ENCODE data around the gene PLAC1.

DNA sequence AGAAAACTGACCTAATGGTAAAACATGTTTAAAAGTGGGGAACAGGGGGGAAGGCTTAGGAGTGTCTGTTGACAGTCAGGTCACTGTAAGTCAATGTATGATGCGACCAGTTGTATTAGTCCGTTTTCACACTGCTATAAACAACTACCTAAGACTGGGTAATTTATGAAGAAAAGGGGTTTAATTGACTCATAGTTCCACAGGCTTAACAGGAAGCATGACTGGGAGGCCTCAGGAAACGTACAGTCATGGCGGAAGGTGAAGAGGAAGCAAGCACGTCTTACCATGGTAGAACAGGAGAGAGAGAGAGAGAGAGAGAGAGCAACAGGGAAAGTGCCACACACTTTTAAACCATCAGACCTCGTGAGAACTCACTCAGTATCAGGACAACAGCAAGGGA is 13.0 kb upstream of the PLAC1 start:
- TF ChIP-seq, protein P1, sequence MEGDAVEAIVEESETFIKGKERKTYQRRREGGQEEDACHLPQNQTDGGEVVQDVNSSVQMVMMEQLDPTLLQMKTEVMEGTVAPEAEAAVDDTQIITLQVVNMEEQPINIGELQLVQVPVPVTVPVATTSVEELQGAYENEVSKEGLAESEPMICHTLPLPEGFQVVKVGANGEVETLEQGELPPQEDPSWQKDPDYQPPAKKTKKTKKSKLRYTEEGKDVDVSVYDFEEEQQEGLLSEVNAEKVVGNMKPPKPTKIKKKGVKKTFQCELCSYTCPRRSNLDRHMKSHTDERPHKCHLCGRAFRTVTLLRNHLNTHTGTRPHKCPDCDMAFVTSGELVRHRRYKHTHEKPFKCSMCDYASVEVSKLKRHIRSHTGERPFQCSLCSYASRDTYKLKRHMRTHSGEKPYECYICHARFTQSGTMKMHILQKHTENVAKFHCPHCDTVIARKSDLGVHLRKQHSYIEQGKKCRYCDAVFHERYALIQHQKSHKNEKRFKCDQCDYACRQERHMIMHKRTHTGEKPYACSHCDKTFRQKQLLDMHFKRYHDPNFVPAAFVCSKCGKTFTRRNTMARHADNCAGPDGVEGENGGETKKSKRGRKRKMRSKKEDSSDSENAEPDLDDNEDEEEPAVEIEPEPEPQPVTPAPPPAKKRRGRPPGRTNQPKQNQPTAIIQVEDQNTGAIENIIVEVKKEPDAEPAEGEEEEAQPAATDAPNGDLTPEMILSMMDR (IDR thresholded peaks at IDR 0.05; ENCODE audit: low read depth, low read length, poor library complexity, severe bottlenecking), result no peak
- no peak for TF ChIP-seq EZH2phosphoT487 (IDR thresholded peaks at IDR 0.05; ENCODE audit: borderline replicate concordance, low read length)
